ENCODE data around the gene LHX3. TPM values are rescaled to one million over a fixed set of nuclear protein-coding genes. Genes with fewer than 3 reads are reported as not detected.

Gene LHX3
- total and polyA plus RNA-seq, 2 of the 4 experiments (the other 2 are of a cell fraction), result not detected

DNA sequence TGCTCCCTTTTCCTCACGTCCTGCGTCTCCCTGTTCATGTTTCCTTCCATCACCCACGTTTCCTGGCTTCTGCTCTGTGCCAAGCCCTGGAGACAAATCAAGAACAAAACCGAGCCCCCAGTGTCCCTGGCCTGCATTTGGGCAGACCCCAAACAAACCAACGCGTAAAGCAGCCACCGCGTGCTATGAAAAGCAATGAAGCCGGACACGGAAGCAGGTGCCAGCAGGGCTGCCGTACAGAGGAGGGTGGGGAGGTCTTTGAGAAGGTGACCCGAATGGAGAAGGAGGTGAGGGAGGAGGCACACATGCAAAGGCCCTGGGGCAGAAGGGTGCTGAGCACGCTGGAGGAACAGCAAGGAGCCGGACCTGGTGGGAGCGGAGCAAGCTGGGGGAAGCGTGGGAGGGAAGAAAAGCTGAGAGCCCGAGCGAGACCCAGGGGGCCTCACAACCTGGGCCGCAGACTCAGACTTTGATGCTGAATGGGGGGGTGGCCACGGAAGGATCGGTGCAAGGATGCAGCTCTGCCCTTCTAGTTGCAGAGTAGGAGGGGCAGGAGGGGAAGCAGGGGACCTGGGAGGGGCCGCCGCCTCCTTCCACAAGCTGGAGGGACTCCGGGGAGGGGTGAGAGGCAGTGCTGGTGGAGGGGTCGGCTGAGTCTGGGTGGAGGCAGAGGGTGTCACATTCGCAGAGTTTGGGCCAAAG is 42.1 kb upstream of the LHX3 start:
- Histone ChIP-seq H3K36me3 (ENCODE audit: control insufficient read depth, insufficient read depth, low read length) (no peaks in the 10 kb centered on the region), H2BK20ac (ENCODE audit: low read depth, low read length) (no peak overlapping the region), H3K56ac (ENCODE audit: extremely low read depth, insufficient read depth, low read length) (no peak overlapping the region), H2BK15ac (ENCODE audit: low read depth, low read length) (no peak overlapping the region), H3K4me1 (ENCODE audit: control insufficient read depth, insufficient read depth, low read length) (peaks cover 3% of the 10 kb centered on the region; the same call in 1 of the 2 replicates), H4K20me1 (ENCODE audit: insufficient read depth, low read length) (peaks cover 16% of the 10 kb centered on the region), H3K14ac (replicated peaks; ENCODE audit: low read depth, low read length) (no peak overlapping the region), H3K4me2 (ENCODE audit: low read depth, low read length) (no peak overlapping the region), H2BK120ac (ENCODE audit: low read depth, low read length) (no peak overlapping the region), H3K27ac (ENCODE audit: insufficient read depth, low read length) (no peak overlapping the region), H2AFZ (replicated peaks; ENCODE audit: low read length, poor library complexity) (no peak overlapping the region), H3K9ac (ENCODE audit: low read depth, low read length) (no peak overlapping the region), H3K4ac (ENCODE audit: low read depth, low read length) (no peak overlapping the region), H2AK9ac (replicated peaks; ENCODE audit: low read depth, low read length, poor library complexity) (no peak overlapping the region), H2AK5ac (ENCODE audit: low read depth, low read length) (no peak overlapping the region), H4K8ac (ENCODE audit: low read depth in 2 of 2, low read length in 2 of 2) (no peak overlapping the region), H2BK5ac (ENCODE audit: low read depth, low read length, poor library complexity, severe bottlenecking) (no peak overlapping the region), H3K79me1 (ENCODE audit: low read depth in 1 of 2, low read length in 2 of 2) (peaks cover 14 to 29% of the 10 kb centered on the region in 2 experiments), H3K9me1 (ENCODE audit: insufficient read depth, low read length) (no peaks in the 10 kb centered on the region; the same call in 1 of the 2 replicates), H3K23ac (ENCODE audit: low read depth, low read length) (no peak overlapping the region), H4K5ac (ENCODE audit: low read depth, low read length) (no peak overlapping the region), H3K27me3 (ENCODE audit: control insufficient read depth, insufficient read depth, low read length) (peaks cover 40% of the 10 kb centered on the region), H3K18ac (ENCODE audit: low read depth, low read length) (no peak overlapping the region), H4K91ac (ENCODE audit: insufficient read depth, low read depth, low read length) (no peak overlapping the region), H3K9me3 (ENCODE audit: control insufficient read depth, insufficient read depth, low read length) (no peaks in the 10 kb centered on the region), H3K4me3 (ENCODE audit: insufficient read depth, low read depth, low read length) (no peak overlapping the region)
- dilution Hi-C loops (cut with HindIII; ENCODE audit: low sequenced_read_pairs, unreplicated experiment), result no loop called here
- ATAC-seq (ENCODE audit: low read depth) (no peak), DNase-seq (no peak)
- TF ChIP-seq, protein P1, sequence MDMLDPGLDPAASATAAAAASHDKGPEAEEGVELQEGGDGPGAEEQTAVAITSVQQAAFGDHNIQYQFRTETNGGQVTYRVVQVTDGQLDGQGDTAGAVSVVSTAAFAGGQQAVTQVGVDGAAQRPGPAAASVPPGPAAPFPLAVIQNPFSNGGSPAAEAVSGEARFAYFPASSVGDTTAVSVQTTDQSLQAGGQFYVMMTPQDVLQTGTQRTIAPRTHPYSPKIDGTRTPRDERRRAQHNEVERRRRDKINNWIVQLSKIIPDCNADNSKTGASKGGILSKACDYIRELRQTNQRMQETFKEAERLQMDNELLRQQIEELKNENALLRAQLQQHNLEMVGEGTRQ (IDR thresholded peaks at IDR 0.05; ENCODE audit: low read depth, low read length), result no peak
- TF ChIP-seq MXI1 (IDR thresholded peaks at IDR 0.05; ENCODE audit: borderline replicate concordance, low read depth, low read length) (no peak), RCOR1 (IDR thresholded peaks at IDR 0.05; ENCODE audit: insufficient replicate concordance, low read length) (no peak), FOS (IDR thresholded peaks at IDR 0.05; ENCODE audit: low read depth, low read length) (no peak), CEBPB (IDR thresholded peaks at IDR 0.05; ENCODE audit: low read depth, low read length) (no peak), BHLHE40 (IDR thresholded peaks at IDR 0.05; ENCODE audit: low read depth, low read length) (no peak), CHD1 (IDR thresholded peaks at IDR 0.05; ENCODE audit: low read depth, low read length) (no peak), MAZ (IDR thresholded peaks at IDR 0.05; ENCODE audit: borderline replicate concordance, low read depth, low read length) (no peak), SMC3 (IDR thresholded peaks at IDR 0.05; ENCODE audit: low read depth, low read length) (no peak)
- no TSS peak for BruUV-seq (replicated peaks)
- POLR2A ChIA-PET (ENCODE audit: unreplicated experiment), result no interaction called here
- 81% methylated on average over 13 of the region's 26 CpGs; no CpG with 5 or more reads in 1 of the 2 experiments for WGBS, 2 experiments (ENCODE audit: extremely low coverage in 2 of 2, insufficient read length in 1 of 2)
- intact Hi-C loops (cut with micrococcal nuclease), result no loop called here
- CTCF ChIA-PET, result no interaction called here
- in situ Hi-C loops (cut with MboI; ENCODE audit: low sequenced_read_pairs), result no loop called here

All from IMR-90 (cell line).